RWPE2 (cell line): Measurements from ENCODE around the gene ANKUB1.

Experiments
- ATAC-seq: fragments of 200-7000 bp; cut with Tn5 transposase; 3 replicates; pipeline ENCODE4 v1.9.1; 2021; ENCODE audit warnings: low read depth
- DNase-seq: peaks from one replicate; pipeline ENCODE4 v3.0.0-alpha.2; 2020; ENCODE audit warnings: low spot score
- H3K27ac ChIP-seq: fragments of 450-650 bp; 2 replicates; pipeline ENCODE4 v1.5.1; 2017; ENCODE audit warnings: mild to moderate bottlenecking; ENCODE audit not compliant: poor library complexity, severe bottlenecking
- H3K27me3 ChIP-seq: fragments of 250-450 bp; sonication (Bioruptor Pico); 2 replicates; pipeline ENCODE4 v1.5.1; 2021; ENCODE audit warnings: mild to moderate bottlenecking, moderate library complexity; ENCODE audit not compliant: insufficient read depth, poor library complexity, severe bottlenecking
- H3K36me3 ChIP-seq: fragments of 250-450 bp; sonication (Bioruptor Pico); 2 replicates; pipeline ENCODE4 v1.5.1; 2020; ENCODE audit warnings: low read depth, mild to moderate bottlenecking, moderate library complexity
- H3K4me1 ChIP-seq: fragments of 250-450 bp; sonication (Bioruptor Pico); 2 replicates; pipeline ENCODE4 v1.5.1; 2021; ENCODE audit warnings: mild to moderate bottlenecking, moderate library complexity; ENCODE audit not compliant: insufficient read depth, poor library complexity, severe bottlenecking
- H3K4me3 ChIP-seq: fragments of 250-450 bp; sonication (Bioruptor Pico); 2 replicates; pipeline ENCODE4 v1.5.1; 2021; ENCODE audit warnings: mild to moderate bottlenecking, moderate library complexity; ENCODE audit not compliant: severe bottlenecking
- H3K9me3 ChIP-seq: fragments of 250-450 bp; sonication (Bioruptor Pico); 2 replicates; pipeline ENCODE4 v1.5.1; 2021; ENCODE audit warnings: mild to moderate bottlenecking, moderate library complexity; ENCODE audit not compliant: severe bottlenecking
- TF ChIP-seq, protein P1 (sequence below): fragments of 450-650 bp; IDR thresholded peaks from one replicate; pipeline ENCODE4 v1.5.1; 2017; ENCODE audit warnings: mild to moderate bottlenecking, moderate library complexity; ENCODE audit not compliant: poor library complexity, severe bottlenecking

The ANKUB1 gene

DNA sequence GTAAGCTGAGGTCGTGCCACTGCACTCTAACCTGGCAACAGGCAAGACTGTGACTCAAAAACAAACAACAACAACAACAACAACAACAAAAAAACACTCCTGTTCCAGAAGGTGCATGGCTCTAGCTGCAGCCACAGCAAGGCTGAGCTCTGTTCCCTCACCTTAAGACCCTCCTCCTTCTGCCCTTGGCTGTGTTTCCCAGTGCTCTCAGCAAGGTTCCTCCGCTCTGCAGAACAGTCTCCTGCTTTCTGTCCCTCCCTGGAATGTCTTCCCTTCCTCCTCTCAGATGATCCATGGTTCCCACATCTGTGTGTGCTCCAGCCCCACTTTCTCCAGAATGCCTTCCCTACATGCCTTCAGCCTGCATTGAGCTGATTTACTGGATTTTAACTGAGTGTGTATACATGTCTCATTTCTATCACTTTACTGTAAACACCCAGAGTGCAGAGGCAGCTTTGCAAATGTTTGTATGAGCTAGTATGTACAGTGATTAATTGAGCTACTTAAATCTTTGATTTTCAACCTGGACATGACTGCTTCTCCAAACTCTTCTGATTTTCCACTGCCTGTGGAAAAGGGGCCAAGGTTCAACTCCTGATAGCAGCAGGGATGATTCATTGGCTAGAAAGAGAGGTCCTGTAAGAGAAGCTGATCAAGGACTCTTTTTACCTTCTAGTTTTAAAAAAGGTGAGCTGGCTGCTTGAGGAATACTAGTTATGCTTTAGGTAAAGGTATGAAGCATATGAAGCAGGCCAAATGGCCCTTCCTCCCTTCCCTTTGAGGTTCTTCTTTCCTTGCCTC lies 14.7 kb downstream of the ANKUB1 start:
- H3K9me3 ChIP-seq, result no peaks in the 10 kb centered on the region
- no peak overlapping the region for H3K4me3 ChIP-seq
- H3K27ac ChIP-seq, result no peak overlapping the region
- no peaks in the 10 kb centered on the region for H3K27me3 ChIP-seq
- H3K4me1 ChIP-seq, result no peaks in the 10 kb centered on the region
- TF ChIP-seq, protein P1, sequence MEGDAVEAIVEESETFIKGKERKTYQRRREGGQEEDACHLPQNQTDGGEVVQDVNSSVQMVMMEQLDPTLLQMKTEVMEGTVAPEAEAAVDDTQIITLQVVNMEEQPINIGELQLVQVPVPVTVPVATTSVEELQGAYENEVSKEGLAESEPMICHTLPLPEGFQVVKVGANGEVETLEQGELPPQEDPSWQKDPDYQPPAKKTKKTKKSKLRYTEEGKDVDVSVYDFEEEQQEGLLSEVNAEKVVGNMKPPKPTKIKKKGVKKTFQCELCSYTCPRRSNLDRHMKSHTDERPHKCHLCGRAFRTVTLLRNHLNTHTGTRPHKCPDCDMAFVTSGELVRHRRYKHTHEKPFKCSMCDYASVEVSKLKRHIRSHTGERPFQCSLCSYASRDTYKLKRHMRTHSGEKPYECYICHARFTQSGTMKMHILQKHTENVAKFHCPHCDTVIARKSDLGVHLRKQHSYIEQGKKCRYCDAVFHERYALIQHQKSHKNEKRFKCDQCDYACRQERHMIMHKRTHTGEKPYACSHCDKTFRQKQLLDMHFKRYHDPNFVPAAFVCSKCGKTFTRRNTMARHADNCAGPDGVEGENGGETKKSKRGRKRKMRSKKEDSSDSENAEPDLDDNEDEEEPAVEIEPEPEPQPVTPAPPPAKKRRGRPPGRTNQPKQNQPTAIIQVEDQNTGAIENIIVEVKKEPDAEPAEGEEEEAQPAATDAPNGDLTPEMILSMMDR, result no peak
- DNase-seq, result no peak
- H3K36me3 ChIP-seq, result no peaks in the 10 kb centered on the region
- ATAC-seq, result no peak

DNA sequence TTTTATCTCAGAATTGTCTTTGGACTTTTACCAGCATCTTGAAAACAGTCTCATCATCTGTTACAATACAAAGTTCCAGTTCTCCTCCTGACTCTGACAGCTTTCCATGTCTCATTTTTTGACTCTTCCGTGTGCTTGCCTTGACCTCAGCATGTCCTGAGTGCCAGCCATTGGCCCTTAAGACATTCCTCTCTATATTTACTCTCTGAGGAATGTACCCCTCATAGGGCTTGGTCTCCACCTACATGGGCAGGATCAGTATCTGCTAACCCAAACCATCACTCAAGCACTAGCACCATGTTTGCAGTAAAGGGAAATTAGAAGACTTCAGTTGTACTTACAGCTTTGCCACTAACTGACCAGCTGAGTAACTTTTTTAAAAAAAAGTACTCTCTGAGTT lies 16.2 kb downstream of the ANKUB1 start:
- DNase-seq (no peak), ATAC-seq (no peak)
- TF ChIP-seq, protein P1, result no peak
- no peaks in the 10 kb centered on the region for H3K4me1 ChIP-seq
- H3K9me3 ChIP-seq, result no peaks in the 10 kb centered on the region
- H3K4me3 ChIP-seq, result no peak overlapping the region
- no peaks in the 10 kb centered on the region for H3K27me3 ChIP-seq
- no peak overlapping the region for H3K27ac ChIP-seq
- no peaks in the 10 kb centered on the region for H3K36me3 ChIP-seq

DNA sequence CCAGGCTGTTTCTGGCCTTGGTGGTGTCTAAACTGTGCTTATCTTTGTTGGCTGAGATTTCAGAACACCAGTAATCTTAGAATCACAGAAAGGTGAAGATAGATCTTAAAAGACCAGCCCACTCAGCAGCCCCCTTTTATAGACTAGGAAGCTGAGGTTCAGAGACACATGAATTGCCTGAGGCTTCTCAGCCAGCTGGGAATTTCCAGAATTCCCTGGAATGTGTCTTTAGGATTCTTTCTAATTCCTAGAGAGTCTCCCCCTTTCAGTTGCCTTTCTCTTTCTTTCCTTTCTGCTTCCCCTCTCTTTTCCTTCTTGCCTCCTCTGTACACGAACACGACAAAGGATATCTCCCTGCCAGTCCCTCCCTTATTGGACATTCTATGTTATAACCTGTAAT lies 19.5 kb downstream of the ANKUB1 start:
- H3K4me1 ChIP-seq, result no peaks in the 10 kb centered on the region
- ATAC-seq, result no peak
- H3K27ac ChIP-seq, result no peak overlapping the region
- H3K36me3 ChIP-seq, result no peaks in the 10 kb centered on the region
- H3K9me3 ChIP-seq, result no peaks in the 10 kb centered on the region
- no peaks in the 10 kb centered on the region for H3K27me3 ChIP-seq
- TF ChIP-seq, protein P1, result no peak
- DNase-seq, result no peak
- H3K4me3 ChIP-seq, result no peak overlapping the region

DNA sequence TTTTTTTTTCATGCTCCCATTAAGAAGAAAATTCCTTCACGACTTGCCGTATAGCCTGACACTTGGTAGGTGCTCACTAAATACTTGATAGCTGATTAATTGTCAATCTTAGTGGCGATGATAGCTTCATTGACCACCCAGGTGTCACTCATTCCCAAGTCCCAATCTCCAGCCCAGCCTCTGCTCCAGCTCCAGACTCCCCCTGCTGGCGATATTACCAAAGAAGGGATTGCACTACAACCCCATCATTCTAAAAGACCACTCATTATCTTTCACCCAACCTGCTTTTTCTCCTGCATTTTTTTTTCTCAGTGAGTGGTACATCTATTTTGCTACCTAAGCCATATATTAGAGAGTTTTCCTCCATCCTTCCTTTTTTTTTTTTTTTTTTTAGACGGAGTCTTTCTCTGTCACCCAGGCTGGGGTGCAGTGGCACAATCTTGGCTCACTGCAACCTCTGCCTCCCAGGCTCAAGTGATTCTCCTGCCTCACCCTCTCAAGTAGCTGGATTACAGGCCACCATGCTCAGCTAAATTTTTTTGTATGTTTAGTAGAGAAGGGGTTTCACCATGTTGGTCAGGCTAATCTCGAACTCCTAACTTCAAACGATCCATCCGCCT lies 20.6 kb downstream of the ANKUB1 start:
- Histone ChIP-seq H3K4me1 (no peaks in the 10 kb centered on the region), H3K4me3 (no peak overlapping the region), H3K36me3 (no peaks in the 10 kb centered on the region), H3K27ac (no peak overlapping the region), H3K9me3 (no peaks in the 10 kb centered on the region), H3K27me3 (no peaks in the 10 kb centered on the region)
- TF ChIP-seq, protein P1, result peak; percentile 85
- no peak for DNase-seq
- peak; percentile 67; the same call in 2 of the 3 replicates for ATAC-seq

DNA sequence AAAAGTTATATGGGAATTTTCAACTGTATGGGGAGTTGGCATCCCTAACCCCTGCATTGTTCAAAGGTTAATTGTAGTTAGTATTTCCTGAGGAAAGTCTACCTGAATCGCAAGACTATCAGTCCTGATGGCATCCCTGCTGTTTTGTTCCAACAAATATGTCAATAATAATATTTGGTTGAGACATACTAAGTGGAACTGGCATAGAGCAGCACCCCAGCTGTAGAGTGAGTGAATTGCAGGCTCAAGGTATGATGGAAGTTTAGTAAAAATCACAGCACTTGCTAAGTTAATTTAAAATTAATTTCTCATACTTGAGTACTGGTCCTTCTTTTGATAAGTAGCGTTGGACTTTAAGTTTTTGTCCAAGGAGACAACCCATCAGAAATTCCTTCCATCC lies 22.1 kb downstream of the ANKUB1 start:
- H3K36me3 ChIP-seq, result no peaks in the 10 kb centered on the region; the same call in 1 of the 2 replicates
- no peaks in the 10 kb centered on the region for H3K9me3 ChIP-seq
- DNase-seq (no peak), ATAC-seq (no peak)
- no peaks in the 10 kb centered on the region for H3K4me1 ChIP-seq
- no peak overlapping the region for H3K4me3 ChIP-seq
- H3K27ac ChIP-seq, result no peak overlapping the region
- no peaks in the 10 kb centered on the region for H3K27me3 ChIP-seq
- TF ChIP-seq, protein P1, result no peak
